ES-I3 (cell line): ENCODE data around the gene PPP1R3F.

Source experiments
- H3K36me3 ChIP-seq: 2 replicates; pipeline ENCODE4 v1.6.1; 2013; ENCODE audit warnings: mild to moderate bottlenecking, low read length, control low read depth, moderate library complexity; ENCODE audit not compliant: insufficient read depth
- H3K4me1 ChIP-seq: 2 replicates; pipeline ENCODE4 v1.6.1; 2013; ENCODE audit warnings: mild to moderate bottlenecking, control low read depth, low read length; ENCODE audit not compliant: insufficient read depth
- H3K9ac ChIP-seq: 2 replicates; pipeline ENCODE4 v1.6.1; 2013; ENCODE audit warnings: low read depth, mild to moderate bottlenecking, low read length, moderate library complexity
- H3K9me3 ChIP-seq: 2 replicates; pipeline ENCODE4 v1.6.1; 2013; ENCODE audit warnings: mild to moderate bottlenecking, low read length, moderate library complexity; ENCODE audit not compliant: control insufficient read depth, insufficient read depth

Gene PPP1R3F

DNA sequence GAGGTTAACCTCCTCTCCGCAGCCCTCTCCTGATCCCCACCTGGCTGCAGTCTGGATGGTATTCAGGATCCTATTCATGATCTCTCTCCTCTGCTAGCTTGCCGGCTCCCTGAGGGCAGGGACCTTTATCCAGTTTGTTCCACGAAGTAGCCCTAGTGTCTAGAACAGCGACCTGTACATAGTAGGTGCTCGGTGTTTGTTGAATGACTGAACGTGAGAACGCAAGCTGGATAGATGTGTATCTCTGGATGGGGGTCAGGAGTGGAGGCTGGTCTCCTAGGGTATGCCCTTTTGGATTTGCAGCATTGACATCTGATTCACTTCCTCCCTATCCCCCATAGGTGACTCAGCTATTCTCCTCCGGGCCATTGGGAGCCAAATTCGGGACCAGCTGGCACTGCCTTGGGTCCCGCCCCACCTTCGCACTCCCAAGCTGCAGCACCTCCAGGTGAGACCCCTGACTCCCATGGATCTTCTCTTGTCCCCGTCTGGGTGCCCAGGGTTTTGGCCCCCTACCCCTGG, 27.0 kb upstream of the PPP1R3F start:
- no peak overlapping the region for H3K9ac ChIP-seq
- H3K4me1 ChIP-seq, result peaks cover 13% of the 10 kb centered on the region; the same call in 1 of the 2 replicates
- H3K36me3 ChIP-seq, result no peaks in the 10 kb centered on the region
- no peaks in the 10 kb centered on the region; the same call in 1 of the 2 replicates for H3K9me3 ChIP-seq

DNA sequence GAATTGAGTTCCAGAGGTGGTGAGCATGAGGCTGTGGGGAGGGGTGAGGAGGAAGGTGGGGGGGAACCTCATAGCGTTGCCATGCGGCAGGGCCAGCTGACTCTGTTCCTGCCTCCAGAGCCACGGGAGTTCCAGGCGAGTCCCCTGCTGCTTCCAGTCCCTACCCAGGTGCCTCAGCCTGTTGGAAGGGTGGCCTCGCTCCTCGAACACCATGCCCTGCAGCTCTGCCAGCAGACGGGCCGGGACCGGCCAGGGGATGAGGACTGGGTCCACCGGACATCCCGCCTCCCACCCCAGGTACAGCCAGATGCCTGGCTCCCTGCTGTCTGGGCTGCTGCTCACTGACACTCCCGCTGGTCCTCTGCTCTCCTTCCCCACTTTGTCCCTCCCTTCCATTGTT, 26.4 kb upstream of the PPP1R3F start:
- no peaks in the 10 kb centered on the region for H3K36me3 ChIP-seq
- peaks cover 13% of the 10 kb centered on the region; the same call in 1 of the 2 replicates for H3K4me1 ChIP-seq
- no peaks in the 10 kb centered on the region; the same call in 1 of the 2 replicates for H3K9me3 ChIP-seq
- no peak overlapping the region for H3K9ac ChIP-seq

- Histone ChIP-seq H3K4me1 (peaks cover 13% of the 10 kb centered on the region; the same call in 1 of the 2 replicates), H3K9ac (no peak overlapping the region), H3K36me3 (no peaks in the 10 kb centered on the region), H3K9me3 (no peaks in the 10 kb centered on the region; the same call in 1 of the 2 replicates)
Observed at GRCh38 chrX:49244207-49244606, 25.4 kb upstream of the PPP1R3F start.

GRCh38 chrX:49246541-49246940, 23.1 kb upstream of the PPP1R3F start:
- Histone ChIP-seq H3K36me3 (no peaks in the 10 kb centered on the region), H3K4me1 (peaks cover 13% of the 10 kb centered on the region; the same call in 1 of the 2 replicates), H3K9me3 (no peaks in the 10 kb centered on the region; the same call in 1 of the 2 replicates), H3K9ac (no peak overlapping the region)

- peaks cover 11% of the 10 kb centered on the region; the same call in 1 of the 2 replicates for H3K4me1 ChIP-seq
- H3K9ac ChIP-seq, result no peak overlapping the region
- no peaks in the 10 kb centered on the region for H3K36me3 ChIP-seq
- no peaks in the 10 kb centered on the region; the same call in 1 of the 2 replicates for H3K9me3 ChIP-seq
Observed at GRCh38 chrX:49247346-49247745, 22.2 kb upstream of the PPP1R3F start.

- H3K4me1 ChIP-seq, result peaks cover 3% of the 10 kb centered on the region; the same call in 1 of the 2 replicates
- no peak overlapping the region for H3K9ac ChIP-seq
- H3K36me3 ChIP-seq, result no peaks in the 10 kb centered on the region
- H3K9me3 ChIP-seq, result no peaks in the 10 kb centered on the region
Observed at GRCh38 chrX:49247916-49248811, 21.4 kb upstream of the PPP1R3F start.

- Histone ChIP-seq H3K9me3 (no peaks in the 10 kb centered on the region), H3K4me1 (no peaks in the 10 kb centered on the region), H3K36me3 (no peaks in the 10 kb centered on the region), H3K9ac (no peak overlapping the region)
Observed at GRCh38 chrX:49249071-49249470, 20.5 kb upstream of the PPP1R3F start.

- H3K4me1 ChIP-seq, result no peaks in the 10 kb centered on the region
Observed at GRCh38 chrX:49249616-49250015, 20.0 kb upstream of the PPP1R3F start.

DNA sequence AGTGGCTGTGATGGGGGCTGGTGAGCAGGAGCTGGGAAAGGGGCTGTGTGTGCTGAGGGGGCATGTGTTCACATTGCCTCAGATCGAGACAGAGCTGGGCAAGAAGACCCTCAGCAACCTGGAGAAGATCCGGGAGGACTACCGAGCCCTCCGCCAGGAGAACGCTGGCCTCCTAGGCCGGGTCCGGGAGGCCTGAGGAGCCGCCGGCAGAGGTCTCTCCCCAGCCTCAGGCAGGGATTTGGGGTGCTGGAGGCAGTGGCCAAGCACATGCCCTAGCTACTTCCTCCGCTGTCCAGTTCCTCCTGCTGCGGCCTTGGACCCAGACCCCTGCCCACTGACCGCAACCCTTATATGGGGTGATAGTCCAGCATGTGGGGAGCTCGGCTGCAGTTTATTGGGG, 19.5 kb upstream of the PPP1R3F start:
- no peaks in the 10 kb centered on the region for H3K4me1 ChIP-seq
- no peaks in the 10 kb centered on the region for H3K9me3 ChIP-seq
- no peak overlapping the region for H3K9ac ChIP-seq
- H3K36me3 ChIP-seq, result no peaks in the 10 kb centered on the region

More at GRCh38 chrX:49249616-49250015, 20.0 kb upstream of the PPP1R3F start:
- Histone ChIP-seq H3K9ac (no peak overlapping the region), H3K9me3 (no peaks in the 10 kb centered on the region), H3K36me3 (no peaks in the 10 kb centered on the region)

DNA sequence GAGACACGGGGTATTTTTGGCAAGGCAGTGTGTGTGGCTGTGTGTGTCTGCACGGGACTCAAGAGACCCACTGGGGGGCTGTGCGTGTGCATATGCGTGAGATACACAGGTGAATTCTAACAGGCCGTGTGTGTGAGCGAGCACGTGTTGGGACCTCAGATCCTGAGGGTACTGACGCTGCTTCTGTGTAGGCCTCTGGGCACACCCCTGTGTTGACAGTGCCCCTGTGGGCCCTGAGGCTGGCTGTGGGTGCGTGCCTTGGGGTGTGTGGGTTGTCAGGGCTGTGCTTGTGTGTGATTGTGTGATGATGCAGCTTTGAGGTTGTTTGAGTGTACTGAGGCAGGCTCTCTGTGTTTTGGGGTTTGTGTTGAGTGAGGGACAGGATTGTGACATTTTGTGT, 19.0 kb upstream of the PPP1R3F start:
- Histone ChIP-seq H3K4me1 (no peaks in the 10 kb centered on the region), H3K9ac (no peak overlapping the region), H3K9me3 (no peaks in the 10 kb centered on the region), H3K36me3 (no peaks in the 10 kb centered on the region)

DNA sequence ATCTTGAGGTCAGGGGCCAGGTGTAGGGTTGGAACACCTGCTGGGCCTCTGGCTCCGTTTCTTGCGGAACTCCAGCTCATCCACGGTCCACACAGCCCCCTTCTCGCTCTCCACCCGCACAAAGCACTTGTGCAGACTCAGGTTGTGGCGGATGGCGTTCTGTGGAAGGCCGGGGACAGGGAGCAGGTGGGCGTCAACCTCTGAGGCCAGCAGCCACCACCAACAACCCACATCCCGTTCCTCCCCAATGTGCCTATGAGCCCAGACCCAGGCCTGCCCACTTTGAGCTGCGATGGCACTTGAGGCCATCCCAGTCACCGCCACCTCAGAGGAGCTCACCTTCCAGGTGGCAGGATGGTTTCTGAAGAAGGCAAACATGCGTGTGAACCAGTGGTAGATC, 18.3 kb upstream of the PPP1R3F start:
- Histone ChIP-seq H3K36me3 (no peaks in the 10 kb centered on the region), H3K4me1 (no peaks in the 10 kb centered on the region), H3K9me3 (no peaks in the 10 kb centered on the region), H3K9ac (no peak overlapping the region)

DNA sequence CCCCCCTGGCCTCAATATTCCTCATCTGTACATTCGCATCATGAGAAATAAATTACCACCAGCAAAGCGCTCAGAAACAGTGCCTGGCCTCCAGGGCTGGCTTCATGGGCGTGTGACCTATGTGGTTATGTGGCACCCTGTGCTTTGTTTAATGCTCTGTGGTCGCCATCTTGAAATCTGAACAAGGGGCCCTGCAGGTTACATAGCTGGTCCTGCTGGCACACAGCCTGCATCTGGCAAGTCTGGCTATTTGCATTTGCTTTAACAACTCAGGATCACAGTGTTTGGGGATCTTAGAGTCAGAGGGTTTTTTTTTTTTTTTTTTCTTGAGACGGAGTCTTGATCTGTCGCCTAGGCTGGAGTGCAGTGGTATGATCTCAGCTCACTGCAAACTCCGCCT, 15.0 kb upstream of the PPP1R3F start:
- Histone ChIP-seq H3K9me3 (no peaks in the 10 kb centered on the region), H3K9ac (no peak overlapping the region), H3K4me1 (no peaks in the 10 kb centered on the region), H3K36me3 (no peaks in the 10 kb centered on the region)

DNA sequence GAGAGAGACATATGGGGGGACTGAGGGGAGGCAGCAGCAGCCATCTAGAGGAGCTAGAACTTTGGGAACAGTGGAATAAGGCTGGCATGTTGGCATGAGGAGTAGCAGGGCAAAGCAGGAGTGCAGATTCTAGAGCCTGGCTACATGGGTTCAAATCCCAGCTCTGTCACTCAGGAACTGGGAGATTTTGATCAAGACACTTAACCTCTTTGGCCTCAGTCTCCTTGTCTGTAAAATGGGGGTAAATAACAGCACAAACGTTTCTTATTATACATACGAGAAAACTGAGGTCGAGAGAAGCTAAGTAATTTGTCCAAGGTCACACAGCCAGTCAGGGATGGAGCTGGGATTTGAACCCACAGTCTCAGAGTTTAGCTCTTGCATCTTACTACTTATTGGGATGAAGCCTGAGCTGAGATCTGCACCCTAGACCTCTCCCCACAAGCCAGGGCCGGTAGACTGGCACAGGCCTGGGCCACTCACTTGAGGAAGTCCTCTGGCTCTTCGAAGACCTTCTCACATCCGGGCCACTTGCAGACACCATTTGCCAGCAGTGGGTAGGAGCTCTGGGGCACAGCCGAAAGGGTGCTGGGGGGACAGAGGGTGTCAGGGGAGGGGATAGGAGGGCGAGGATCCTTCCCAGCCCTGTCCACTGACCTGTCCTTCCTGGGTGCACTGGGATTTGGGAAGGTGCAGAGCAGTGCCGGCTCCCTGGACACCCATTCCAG, 13.2 kb upstream of the PPP1R3F start:
- Histone ChIP-seq H3K9ac (no peak overlapping the region), H3K36me3 (no peaks in the 10 kb centered on the region), H3K9me3 (no peaks in the 10 kb centered on the region), H3K4me1 (no peaks in the 10 kb centered on the region)

DNA sequence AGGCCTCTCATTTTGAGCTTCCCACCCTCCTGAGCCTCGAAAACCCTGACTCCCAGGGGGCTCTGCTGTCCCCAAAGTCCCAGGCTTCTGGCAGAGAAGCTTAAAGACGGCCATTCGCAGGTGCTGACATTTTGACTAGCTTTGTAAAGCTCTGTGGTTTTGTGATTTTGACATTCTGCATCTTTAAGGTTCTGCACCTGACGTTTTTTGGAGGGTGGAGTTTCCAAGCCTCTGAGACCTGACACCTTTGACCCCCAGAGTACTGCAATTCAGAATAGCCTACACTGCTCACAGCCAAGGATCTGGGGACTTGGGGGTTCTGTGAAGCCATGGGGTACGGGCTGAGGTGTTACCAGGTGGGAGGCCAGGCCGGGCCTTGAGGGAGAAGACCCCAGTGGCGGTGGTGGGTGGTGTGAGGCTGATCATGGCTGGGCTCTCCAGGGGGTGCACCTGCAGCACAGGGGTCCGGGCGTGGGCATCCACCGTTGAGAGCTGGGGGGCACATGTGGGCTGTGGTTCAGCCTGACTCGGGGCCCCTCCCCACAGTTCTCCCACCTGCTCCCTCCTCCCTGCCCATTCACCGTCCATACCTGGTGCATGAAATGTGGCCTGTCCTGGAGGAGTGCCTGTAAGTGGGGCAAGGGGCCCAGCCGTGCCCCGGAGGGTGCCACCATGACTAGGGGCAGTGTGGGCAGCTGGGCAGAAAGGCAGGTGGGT, 12.4 kb upstream of the PPP1R3F start:
- Histone ChIP-seq H3K4me1 (no peaks in the 10 kb centered on the region), H3K9me3 (no peaks in the 10 kb centered on the region), H3K9ac (no peak overlapping the region), H3K36me3 (no peaks in the 10 kb centered on the region)
